Measurements from ENCODE around the gene GRAMD1B. TPM values are rescaled to one million over a fixed set of nuclear protein-coding genes. Genes with fewer than 3 reads are reported as not detected.
"Not testable (repeated sequence)": the region's sequence is repeated elsewhere in the genome, so short reads cannot be mapped to it uniquely, and the experiment has no call there.

The GRAMD1B gene
- total RNA-seq, 1 donor from 2014 or later, result 6.0 TPM

DNA sequence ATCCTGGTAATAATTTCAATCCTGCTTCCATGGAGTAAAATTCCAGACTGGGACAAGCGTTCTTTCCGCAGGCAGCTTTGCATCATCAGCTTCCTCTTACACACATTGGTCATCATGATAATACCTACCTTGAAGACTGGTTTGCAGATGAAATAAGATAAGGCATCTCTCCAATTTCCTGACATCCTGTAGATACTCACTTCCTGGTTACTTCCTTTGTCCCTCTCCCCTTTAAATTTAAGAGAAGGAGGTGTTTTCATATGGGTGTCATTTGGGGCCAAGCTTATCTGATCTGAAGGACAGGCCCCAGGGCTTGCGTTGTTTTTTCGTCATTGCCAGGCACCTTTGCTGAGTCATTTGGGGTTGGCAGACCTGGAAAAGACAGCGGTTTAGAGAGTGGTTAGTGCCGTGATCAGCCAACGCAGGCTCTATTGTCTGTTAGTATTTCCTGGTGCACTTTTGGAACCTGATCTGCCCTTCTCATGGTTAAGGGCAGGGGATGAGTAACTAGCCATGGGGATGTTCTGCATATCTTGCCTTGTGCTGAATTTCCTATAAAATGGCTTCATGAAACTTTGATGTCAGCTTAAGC lies 24.1 kb downstream of the GRAMD1B start:
- H3K4me3 ChIP-seq (ENCODE audit: low read depth, low read length), result no peak overlapping the region
- TF ChIP-seq CTCF (conservative IDR thresholded peaks at IDR 0.05; ENCODE audit: low read depth, low read length), result no peak
- DNase-seq (ENCODE audit: low read depth), result no peak

GRCh38 chr11:123454796-123455195 lies 24.7 kb downstream of the GRAMD1B start:
- no peak for DNase-seq (ENCODE audit: low read depth)
- no peak for TF ChIP-seq CTCF (conservative IDR thresholded peaks at IDR 0.05; ENCODE audit: low read depth, low read length)
- H3K4me3 ChIP-seq (ENCODE audit: low read depth, low read length), result no peak overlapping the region

DNA sequence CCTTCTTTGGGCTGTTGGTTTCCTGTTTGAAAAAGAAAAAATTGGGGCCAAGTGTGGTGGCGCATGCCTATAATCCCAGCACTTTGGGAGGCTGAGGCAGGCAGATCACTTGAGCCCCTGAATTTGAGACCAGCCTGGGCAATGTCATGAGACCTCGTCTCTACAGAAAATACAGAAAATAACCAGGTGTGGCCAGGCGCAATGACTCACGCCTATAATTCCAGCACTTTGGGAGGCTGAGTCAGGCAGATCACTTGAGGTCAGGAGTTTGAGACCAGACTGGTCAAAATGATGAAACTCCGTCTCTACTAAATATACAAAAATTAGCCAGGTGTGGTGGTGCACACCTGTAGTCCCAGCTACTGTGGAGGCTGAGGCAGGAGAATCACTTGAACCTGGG lies 26.4 kb downstream of the GRAMD1B start:
- not testable (repeated sequence) for H3K4me3 ChIP-seq (ENCODE audit: low read depth, low read length); DNase-seq (ENCODE audit: low read depth)

DNA sequence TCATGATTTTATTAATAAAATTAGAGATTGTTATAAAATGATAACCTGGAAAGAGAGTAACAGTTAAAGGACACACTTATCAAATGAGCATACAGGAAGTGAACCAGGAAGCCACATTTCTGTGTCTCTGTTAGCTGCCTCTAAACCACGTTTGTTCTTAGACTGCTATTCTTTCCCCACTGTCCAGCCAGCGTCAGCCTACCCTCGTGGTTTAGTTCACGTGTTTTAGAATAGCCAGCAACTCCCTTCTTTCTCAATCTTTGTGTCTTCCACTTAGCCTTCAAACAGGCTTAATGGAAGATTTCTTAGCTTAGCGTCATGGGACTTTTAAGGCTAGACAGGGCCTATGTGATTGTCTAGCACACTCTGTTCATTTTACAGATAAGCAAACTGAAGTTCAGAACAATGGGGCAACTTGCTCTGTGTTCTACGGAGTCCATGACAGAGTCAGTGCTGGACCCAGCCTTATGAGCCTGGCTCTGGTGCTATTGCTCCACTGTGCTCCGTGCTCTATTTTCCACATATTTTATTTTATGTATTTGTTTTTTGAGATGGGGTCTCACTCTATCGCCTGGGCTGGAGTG lies 27.2 kb downstream of the GRAMD1B start:
- DNase-seq (ENCODE audit: low read depth), result no peak
- H3K4me3 ChIP-seq (ENCODE audit: low read depth, low read length), result no peak overlapping the region
- no peak for TF ChIP-seq CTCF (conservative IDR thresholded peaks at IDR 0.05; ENCODE audit: low read depth, low read length)

DNA sequence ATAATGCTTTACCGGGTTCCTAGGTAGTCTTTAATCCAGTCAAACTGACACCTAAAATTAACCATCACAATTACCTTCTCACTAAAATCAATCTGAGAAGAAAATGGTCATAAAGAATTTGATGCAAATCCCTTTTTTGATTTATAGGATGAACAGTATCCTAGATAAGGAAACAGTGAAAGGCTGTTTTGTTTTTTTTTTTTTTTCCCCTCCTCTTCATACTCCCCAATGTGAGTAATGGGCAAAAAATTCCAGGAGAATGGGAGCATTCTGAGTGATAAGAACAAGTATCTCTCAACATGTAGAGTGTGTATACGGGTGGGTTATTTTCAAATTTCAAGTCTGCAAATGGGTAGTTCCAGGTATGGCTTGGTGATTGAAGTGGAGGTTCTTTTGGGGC lies 28.4 kb downstream of the GRAMD1B start:
- TF ChIP-seq CTCF (conservative IDR thresholded peaks at IDR 0.05; ENCODE audit: low read depth, low read length), result no peak
- no peak overlapping the region for H3K4me3 ChIP-seq (ENCODE audit: low read depth, low read length)
- DNase-seq (ENCODE audit: low read depth), result no peak

GRCh38 chr11:123460012-123460700 lies 30.1 kb downstream of the GRAMD1B start:
- TF ChIP-seq CTCF (conservative IDR thresholded peaks at IDR 0.05; ENCODE audit: low read depth, low read length), result no peak
- no peak overlapping the region for H3K4me3 ChIP-seq (ENCODE audit: low read depth, low read length)
- DNase-seq (ENCODE audit: low read depth), result no peak

DNA sequence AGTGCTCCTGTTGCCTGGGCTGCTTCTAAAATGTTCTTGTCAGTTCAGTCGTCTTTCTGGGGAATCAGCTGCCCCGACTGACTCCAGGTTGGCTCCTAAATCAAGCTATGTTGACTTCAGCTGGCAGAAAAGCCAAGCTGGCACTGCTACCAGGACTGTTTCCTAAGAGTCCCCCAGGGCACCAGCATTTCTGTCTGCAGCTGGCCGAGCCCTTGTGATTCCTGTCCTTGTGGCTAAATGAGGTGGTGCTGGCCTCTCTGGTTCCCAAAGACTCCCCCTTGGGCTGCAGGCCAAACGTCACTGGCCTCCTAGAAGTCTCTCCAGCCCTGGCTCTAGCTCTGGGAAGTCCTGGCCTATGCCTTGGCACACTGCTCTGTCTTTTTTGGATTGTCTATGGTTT lies 31.1 kb downstream of the GRAMD1B start:
- no peak for TF ChIP-seq CTCF (conservative IDR thresholded peaks at IDR 0.05; ENCODE audit: low read depth, low read length)
- DNase-seq (ENCODE audit: low read depth), result no peak
- H3K4me3 ChIP-seq (ENCODE audit: low read depth, low read length), result no peak overlapping the region

GRCh38 chr11:123465667-123466066 lies 35.6 kb downstream of the GRAMD1B start:
- not testable (repeated sequence) for DNase-seq (ENCODE audit: low read depth); H3K4me3 ChIP-seq (ENCODE audit: low read depth, low read length)

- H3K4me3 ChIP-seq (ENCODE audit: low read depth, low read length); DNase-seq (ENCODE audit: low read depth): not testable (repeated sequence)
These were observed 36.1 kb downstream of the GRAMD1B start for GRCh38 chr11:123466172-123466571.
